Endothelial cell of hepatic sinusoid (primary cell): ENCODE measurements around the gene FIGN.

Source experiments
- in situ Hi-C: cut with HindIII; loops from 2 replicates; pipeline ENCODE4 v1.10.0; 2017; ENCODE audit warnings: low sequenced_read_pairs

The FIGN gene

DNA sequence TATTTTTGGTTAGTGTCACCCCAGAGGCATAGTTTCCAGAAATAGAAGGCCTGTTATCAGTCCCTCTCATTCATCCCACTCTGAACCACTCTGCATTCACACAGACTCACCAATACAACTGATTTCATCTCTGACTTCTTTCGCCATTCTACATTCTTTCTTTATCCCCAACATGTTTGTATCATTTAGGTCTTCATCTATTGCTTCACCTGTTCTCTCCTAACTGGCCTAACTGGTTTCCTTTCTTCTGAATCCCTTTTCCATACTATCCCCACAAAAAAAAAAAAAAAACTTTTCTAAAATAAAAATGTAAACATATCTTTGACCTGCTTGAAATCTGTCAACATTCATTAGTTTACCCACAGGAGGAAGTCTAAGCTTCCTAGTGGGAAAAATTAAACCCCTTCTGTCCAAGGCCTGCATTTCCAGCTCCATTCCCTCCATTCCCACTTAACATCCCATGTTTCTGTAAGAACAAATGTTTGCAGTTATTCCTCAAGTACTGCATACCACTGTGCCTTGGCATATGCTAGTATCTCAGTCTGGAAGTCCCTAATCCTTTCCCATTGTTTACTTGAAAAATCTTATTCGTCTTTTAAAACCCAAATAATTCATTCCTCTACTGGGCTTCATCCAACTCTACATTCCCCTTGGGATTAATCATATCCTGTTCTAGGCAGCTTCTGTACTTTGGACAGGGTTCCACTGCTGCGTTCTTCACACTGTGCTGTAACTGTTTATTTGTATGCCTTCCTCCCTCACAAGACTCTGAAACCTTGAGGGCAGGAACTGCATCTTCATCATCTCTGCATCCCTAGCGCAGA, 68.5 kb downstream of the FIGN start:
- in situ Hi-C loops, result no loop called here

DNA sequence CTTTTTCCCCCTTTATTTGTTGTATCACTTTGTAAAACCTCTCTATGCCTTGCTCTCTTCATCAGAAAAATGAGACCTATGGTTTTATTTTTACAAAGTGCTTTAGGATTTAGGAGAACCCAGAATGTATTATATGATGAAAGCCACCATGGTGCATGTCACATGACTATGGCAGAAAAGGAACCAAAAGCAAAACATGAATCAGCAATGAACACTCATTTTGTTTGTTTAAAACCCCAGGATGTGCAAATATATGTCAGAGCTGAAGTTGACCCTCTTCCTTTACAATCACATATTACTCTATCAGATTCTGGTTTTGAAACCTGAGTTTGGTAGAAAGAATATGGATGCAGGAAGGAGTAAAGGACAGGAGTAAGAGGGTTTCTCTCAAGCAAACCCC, 70.0 kb downstream of the FIGN start:
- in situ Hi-C loops, result no loop called here

DNA sequence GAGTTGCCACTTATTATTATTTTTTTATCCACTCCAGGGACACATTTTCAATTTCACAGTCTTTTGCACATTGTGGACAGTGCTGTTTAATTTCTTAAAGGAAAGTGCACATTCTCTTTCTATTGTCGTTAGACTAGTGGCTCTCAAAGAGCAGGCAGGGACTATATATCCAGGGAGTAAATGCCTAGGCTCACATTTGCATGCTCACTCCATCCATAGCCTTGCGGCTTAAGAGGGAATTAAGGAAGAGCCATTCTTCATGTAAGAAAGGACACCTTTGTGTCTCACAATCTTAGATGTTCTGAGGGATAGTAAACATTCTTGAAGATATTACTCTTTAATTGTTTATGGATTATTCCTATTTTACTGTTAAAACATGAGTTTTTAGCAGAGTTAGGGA, 70.8 kb downstream of the FIGN start:
- in situ Hi-C loops, result no loop called here

DNA sequence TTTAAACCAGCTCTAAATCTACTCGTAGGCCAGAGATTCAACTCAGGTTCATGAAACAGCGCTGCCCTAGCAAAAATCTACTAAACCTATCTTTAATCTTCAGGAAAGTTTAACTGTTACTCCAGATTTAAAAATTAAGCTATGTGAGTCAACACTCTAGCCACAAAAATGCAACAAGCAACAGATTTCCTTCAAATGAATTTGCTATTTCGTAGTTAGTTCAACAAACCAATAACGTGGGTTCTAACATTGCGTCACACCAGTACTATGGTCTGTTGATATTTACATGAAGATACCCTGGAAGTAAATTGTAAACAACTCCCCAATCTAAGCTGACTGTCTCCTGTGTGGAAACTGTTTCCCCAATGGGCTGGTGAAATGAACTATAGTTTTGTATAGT, 71.2 kb downstream of the FIGN start:
- in situ Hi-C loops, result no loop called here

DNA sequence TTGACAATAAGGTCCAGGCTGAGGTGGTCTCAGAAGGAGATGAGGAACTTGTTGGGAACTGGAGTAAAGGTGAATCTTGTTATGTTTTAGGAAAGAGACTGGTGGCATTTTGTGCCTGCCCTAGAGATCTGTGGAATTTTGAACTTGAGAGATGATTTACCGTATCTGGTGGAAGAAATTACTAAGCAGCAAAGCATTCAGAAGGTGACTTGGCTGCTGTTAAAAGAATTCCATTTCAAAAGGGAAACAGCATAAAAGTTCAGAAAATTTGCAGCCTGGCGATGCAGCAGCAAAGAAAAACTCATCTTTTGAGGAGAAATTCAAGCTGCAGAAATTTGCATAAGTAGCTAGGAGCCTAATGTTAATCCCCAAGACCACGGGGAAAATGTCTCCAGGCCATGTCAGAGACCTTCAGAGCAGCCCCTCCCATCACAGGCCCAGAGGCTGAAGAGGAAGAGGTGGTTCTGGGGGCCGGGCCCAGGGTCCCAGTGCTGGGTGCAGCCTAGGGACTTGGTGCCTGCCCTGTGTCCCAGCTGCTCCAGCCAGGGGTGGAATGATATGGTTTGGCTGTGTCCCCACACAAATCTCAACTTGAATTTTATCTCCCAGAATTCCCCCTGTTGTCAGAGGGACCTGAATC, 73.5 kb downstream of the FIGN start:
- in situ Hi-C loops, result no loop called here

DNA sequence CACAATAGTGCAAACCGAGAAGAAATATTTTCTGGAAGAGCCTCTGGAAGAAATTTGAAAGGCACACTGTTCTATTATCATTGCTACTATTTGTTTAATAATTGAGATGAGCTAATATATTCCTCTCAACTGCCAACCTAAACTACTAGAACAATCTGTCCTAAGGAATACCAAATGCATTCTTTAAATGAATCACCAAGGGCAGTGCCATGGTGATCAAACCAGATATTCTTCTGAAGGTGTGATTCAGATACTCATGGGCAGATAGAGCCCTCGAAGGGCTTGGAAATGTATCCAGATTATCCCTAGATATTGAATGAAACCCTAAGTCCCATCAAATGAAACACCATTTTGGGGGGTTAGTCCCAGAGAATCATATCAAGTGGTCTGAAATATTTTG, 76.6 kb downstream of the FIGN start:
- in situ Hi-C loops, result no loop called here

DNA sequence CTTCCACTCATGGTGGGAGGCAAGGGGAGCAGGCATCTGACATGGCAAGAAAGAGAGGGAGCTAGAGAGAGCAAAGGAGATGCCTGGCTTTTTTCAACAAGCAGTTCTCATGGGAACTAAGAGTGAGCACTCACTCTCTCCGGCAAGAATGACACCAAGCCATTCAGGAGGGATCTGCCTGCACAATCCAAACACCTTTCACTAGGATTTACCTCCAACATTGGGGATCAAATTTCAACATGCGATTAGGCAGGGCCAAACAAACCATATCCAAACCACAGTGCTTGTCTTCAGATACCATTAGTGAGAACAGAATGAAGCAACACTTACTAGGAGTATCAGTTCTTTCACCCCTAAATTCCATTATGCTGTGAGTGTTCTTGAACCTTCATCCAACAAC, 77.3 kb downstream of the FIGN start:
- in situ Hi-C loops, result no loop called here

DNA sequence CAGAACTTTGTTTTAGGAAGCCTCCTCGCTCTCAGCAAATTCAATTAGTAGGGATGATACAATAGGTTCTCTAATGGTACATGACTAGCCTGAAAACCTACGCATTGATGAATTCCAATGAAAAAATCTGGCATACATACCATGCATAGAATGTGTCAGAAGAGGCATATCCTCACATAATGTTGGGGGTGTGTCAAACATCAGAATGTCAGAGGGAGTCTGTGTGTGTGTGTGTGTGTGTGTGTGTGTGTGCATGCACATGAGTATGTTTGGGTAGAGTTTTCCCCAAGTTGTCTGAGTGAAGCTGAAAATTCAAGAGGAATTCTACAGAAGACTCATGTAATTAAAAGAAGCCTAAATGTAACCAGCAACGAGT, 78.5 kb downstream of the FIGN start:
- in situ Hi-C loops, result no loop called here

DNA sequence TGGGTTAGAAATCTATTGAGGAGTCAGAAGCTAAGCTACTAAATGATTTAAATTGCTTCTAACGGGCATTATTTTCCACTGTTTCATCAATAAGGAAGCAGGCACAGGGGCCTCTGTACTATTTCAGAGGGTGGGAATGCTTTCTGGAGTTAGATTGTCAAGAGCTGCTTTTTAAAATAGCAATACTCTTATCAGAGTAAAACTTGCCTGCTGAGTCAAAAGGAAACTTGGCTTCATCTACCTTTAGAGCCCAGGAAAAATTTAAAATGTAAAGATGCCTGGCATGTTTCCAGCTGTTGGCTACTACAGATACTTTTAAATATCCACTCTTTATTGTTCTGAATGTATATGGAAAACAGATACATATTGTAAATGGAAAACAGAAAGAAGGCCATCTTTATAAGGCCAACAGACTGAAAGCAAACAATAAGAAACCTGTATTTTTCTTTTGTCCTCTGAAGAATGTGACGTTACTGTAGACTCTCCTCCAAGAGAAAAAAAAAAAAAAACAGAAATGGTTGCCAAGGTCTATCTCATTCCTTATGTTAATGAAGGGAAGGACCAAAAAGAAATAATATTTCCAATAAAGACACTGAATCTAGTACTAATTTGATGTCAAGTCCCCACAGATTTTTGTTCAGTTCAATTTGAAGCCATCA, 79.1 kb downstream of the FIGN start:
- in situ Hi-C loops, result no loop called here

DNA sequence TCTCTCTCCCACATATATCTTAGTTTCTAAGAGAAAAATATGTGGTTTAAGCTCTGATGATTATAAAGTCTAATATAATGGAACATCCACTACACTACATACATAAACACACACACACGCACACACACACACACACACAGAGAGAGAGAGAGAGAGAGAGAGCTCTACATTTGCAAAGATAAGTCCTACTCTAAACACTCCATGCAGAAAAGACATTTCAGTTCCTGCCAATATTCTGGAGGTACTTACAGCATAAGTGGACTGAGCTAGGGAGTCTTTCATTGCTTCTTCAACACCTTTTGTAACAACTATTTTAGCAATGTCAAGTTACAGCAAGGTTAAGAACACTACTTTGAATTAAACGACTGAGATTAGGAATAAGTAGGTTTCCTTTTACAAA, 80.1 kb downstream of the FIGN start:
- in situ Hi-C loops, result no loop called here

DNA sequence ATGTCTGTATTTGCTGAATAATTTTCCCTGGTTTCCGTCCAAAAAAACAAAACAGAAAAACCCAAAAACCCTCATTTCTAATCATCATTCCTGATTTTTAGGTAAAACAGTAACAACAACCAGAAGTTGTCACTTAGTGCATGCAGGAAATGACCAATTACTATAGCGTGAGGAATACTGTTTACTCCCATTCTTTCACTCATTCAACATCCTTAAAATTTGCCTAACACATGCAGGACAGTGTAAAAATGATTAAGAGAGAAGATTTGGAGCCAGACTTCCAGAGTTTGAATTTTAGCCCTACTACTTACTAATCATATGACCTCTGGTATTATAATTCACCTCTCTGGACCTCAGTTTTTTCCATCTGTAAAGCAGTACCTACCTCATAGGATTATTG, 83.1 kb downstream of the FIGN start:
- in situ Hi-C loops, result no loop called here

DNA sequence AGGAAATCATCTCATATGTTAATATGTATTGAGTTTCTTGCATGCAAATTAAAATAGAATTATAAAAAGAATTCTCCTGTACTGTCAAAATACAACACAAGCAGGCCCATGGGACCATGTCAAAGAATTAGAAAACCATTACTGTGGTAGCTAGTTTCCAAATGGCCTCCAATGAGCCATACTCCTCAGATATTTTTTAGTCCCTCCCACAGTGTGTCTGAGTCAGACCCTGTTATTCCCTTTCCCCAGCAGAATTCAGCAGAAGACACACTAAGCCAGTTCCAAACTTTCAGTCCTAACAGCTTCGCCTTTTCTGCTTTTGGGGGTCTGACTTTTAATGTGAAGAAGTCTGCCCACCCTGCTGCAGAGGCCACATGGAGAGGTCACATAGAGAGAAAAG, 86.7 kb downstream of the FIGN start:
- in situ Hi-C loops, result no loop called here

DNA sequence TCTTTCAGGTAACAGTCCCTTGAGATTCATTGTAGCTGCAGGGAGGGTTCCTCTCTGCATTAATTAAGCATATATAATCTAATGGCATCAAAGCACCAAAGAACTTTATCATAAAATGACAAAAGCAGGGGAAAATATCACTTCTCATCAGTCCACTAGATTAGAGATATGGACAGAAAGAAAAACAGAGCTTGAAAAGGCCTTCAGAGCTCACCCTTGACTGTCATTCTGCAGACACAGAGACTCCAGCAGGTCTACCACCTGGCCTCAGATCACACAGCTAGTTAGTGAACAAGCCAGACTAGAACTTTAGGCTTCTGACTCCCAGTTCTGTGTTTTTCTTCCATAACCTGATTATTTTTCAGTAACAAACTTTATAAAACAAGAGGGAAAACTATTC, 88.5 kb downstream of the FIGN start:
- in situ Hi-C loops, result no loop called here

DNA sequence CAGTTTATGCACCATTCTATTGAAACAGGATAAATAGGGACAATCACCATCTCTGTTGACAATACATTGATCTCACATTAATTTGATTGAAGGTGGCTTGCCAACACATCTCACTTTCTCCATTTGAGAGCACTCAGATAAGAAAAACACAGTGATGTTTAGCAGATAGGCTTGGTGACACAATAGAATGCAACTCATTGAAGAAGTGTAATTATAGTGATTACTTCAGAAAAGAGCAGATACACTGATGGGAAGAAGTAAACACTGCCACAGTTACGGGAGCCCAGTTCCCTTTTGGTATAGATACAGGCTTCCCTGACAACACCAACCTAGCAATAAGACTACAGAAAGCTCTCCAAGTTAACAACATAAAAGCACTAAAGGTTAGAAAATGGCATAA, 89.1 kb downstream of the FIGN start:
- in situ Hi-C loops, result no loop called here

DNA sequence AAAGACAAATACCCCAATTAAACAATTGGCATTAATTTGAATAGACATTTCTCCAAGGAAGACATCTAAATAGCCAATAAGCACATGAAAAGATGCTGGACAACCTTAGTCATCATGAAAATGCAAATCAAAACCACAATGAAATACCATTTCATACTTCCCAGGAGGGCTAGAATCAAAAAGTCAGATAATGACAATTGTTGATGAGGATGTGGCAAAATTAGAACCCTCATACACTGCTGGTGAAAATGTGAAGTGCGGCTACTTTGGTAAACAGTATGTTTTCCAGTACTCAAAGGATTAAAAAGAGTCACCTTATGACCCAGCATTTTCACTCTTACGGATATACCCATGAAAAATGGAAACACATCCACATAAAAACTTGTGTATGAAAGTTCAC, 91.6 kb downstream of the FIGN start:
- in situ Hi-C loops, result no loop called here

DNA sequence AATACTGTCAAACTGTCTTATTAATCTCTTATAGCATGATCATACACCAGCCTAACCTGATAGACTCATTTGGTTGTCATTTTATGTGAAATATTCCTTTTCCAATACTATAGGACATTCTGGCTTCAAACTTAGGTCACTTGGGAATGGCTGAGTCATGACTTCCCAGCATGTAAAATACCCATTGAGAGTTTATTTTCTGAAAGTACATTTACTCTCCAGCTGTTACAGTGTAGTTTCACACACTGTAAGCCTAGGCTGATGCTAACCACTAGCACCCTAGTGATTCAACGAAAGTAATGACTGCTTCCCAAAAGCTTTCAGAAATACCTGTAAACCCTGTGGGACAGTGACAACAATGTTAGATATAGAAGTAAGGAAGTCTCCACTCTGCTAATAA, 93.8 kb downstream of the FIGN start:
- in situ Hi-C loops, result no loop called here

DNA sequence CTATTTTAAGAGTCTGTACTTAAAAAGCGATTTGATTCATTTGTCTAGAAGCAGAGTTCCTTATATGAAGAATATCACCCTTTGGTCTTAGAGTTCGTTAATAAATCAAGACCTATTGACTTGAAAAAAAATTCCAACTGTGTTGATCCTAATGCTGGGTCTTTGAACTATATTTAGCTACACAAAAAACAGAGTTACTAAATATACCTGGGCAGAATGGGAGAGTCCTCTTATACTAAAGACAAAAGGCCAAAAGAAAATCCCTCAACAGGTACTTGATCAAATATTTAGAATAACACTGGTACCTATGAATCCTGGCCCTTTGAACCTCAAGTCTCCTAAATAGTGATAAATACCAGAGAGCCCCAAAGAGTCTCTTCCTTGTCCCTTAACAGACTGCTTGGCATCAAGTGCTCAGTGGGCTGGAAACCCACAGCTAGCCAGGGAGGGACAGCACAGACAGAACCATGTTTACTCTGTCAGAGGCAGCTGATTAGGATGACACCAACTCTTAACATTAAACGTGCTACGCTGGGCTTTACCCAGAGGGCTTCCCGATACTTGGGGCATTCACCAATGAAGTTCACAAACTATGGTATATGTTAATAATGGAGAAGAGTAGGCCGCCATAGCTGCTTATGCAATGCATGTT, 95.1 kb downstream of the FIGN start:
- in situ Hi-C loops, result no loop called here

DNA sequence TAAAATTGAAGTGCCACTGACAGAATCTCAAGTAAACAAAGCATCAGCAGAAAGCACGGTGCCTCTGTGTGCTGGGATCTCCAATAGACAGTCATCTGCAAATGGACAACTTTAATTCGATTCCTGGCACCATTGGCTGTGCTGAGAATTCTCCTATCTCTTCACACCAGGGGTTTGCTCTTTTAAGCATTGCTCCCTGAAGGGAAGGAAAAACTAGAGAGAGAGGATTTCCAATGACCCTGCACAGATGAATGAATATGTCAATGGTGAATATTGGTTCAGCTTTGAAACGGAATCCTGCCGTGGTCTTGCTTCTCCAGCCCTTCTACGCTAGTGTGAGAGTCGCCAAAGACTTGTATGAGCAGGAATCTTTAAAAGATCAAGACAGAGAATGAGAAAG, 97.9 kb downstream of the FIGN start:
- in situ Hi-C loops, result no loop called here

DNA sequence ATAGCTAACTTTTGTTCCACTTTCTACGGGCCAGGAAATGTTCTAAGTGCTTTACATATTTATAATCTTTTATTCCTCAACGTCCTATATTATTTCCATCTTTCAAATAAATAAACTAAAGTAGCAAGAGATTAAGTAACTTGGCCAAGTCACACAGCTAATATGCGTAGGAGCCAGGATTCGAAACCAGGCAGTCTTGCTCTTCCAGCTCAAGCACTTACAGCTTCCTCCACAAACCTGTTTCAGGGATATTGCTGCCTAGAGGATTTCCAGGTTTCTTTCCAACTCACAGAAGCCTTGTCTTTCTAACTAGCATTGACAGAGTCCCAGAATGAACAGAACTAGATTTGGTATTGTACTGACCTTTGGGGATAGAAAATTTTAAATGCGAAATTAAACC, 102.5 kb downstream of the FIGN start:
- in situ Hi-C loops, result no loop called here

DNA sequence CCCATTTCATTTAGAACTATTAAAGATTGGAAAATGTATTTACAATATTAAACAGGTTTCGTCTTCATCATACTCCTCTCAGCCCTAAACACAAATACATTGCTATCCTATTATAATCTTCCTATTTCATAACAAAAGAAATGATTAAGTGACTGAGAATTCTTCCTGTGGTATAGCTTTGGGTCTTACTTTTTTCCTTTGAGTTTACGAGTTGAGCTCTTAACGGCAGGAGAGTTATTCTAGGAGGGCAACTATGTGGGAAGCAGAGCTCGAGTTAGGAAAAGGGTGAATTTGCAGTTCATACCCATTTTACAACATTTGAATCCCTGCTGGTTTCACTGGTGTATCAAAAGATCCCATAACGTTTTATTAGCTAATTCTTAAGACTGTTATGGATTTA, 105.0 kb downstream of the FIGN start:
- in situ Hi-C loops, result no loop called here

DNA sequence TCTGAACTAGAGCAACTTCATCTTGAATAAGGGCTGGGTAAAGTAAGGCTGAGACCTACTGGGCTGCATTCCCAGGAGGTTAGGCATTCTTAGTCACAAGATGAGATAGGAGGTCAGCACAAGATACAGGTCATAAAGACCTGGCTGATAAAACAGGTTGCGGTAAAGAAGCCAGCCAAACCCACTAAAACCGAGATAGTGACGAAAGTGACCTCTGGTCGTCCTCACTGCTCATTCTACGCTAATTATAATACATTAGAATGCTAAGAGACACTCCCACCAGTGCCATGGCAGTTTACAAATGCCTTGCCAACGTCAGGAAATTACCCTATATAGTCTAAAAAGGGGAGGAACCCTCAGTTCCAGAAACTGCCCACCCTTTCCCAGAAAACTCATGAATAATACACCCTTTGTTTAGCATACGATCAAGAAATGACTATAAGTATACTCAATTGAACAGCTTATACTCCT, 109.1 kb downstream of the FIGN start:
- in situ Hi-C loops, result no loop called here

DNA sequence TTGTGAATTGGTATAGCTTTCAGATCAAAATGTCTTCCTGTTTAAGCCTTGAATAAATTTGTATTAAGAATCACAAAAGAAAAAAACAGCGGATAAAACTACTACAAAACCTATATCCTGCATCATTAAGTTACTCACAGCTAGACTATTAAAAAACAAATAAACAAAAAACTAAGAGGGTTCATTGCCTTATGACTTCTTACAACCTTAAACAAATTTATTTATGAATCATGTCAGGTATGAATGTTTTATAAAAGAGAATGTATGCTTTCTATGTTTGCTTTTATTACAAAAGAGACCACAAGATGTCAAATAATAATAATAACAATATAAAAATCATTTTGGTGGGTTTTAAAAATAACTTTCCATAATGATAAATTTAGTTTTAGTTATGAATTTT, 109.6 kb downstream of the FIGN start:
- in situ Hi-C loops, result no loop called here
